HEK293T (cell line): ENCODE results near the gene CPD.

Experiments used
- BHLHE40 ChIP-seq: fragments of 450-650 bp; IDR thresholded peaks from 2 replicates; pipeline ENCODE4 v1.6.1; 2016; ENCODE audit warnings: mild to moderate bottlenecking, moderate library complexity, borderline replicate concordance
- HDGF ChIP-seq: fragments of 450-650 bp; IDR thresholded peaks from 2 replicates; pipeline ENCODE4 v1.6.1; 2017; ENCODE audit warnings: antibody characterized with exemption, borderline replicate concordance
- NFRKB ChIP-seq: fragments of 450-650 bp; IDR thresholded peaks from 2 replicates; pipeline ENCODE4 v1.6.1; 2016; ENCODE audit warnings: mild to moderate bottlenecking, moderate library complexity
- PKNOX1 ChIP-seq: fragments of 450-650 bp; IDR thresholded peaks from 2 replicates; pipeline ENCODE4 v1.6.1; 2016
- TARDBP ChIP-seq: fragments of 450-650 bp; IDR thresholded peaks from 2 replicates; pipeline ENCODE4 v1.6.1; 2016
- ZNF384 ChIP-seq: fragments of 450-650 bp; IDR thresholded peaks from 2 replicates; pipeline ENCODE4 v1.6.1; 2016

GRCh38 chr17:30360086-30360808, 18.5 kb upstream of the CPD start:
- TF ChIP-seq NFRKB (no peak), BHLHE40 (no peak), HDGF (no peak), TARDBP (no peak), PKNOX1 (no peak), ZNF384 (no peak)
